Fibroblast of skin of right quadriceps (primary cell): ENCODE results near the gene TCERG1.
"Not testable (repeated sequence)": the region's sequence is repeated elsewhere in the genome, so short reads cannot be mapped to it uniquely, and the experiment has no call there.

Source experiments
- DNase-seq: peaks from one replicate; pipeline ENCODE4 v3.0.0-alpha.2; 2013

The TCERG1 gene

GRCh38 chr5:146523698-146524097 lies 76.6 kb downstream of the TCERG1 start:
- DNase-seq: no peak

- DNase-seq: no peak
Measured at GRCh38 chr5:146527785-146528184, 80.7 kb downstream of the TCERG1 start.

GRCh38 chr5:146528236-146528635 lies 81.1 kb downstream of the TCERG1 start:
- no peak for DNase-seq

GRCh38 chr5:146529984-146530383 lies 82.9 kb downstream of the TCERG1 start:
- DNase-seq: no peak

GRCh38 chr5:146533260-146533857 lies 86.2 kb downstream of the TCERG1 start:
- DNase-seq: peak; percentile 55

- DNase-seq: no peak
Measured at GRCh38 chr5:146533882-146534281, 86.7 kb downstream of the TCERG1 start.

GRCh38 chr5:146538432-146538831 lies 91.3 kb downstream of the TCERG1 start:
- DNase-seq: no peak

- DNase-seq: no peak
Measured at GRCh38 chr5:146539973-146540372, 92.8 kb downstream of the TCERG1 start.

- DNase-seq: peak; percentile 12
Measured at GRCh38 chr5:146540414-146540813, 93.3 kb downstream of the TCERG1 start.

GRCh38 chr5:146541958-146542849 lies 95.1 kb downstream of the TCERG1 start:
- peak; percentile 44 for DNase-seq

GRCh38 chr5:146544232-146544631 lies 97.1 kb downstream of the TCERG1 start:
- DNase-seq: no peak

GRCh38 chr5:146548781-146549449 lies 101.8 kb downstream of the TCERG1 start:
- DNase-seq: no peak

- DNase-seq: no peak
Measured at GRCh38 chr5:146549615-146550014, 102.5 kb downstream of the TCERG1 start.

GRCh38 chr5:146553446-146553845 lies 106.3 kb downstream of the TCERG1 start:
- DNase-seq: no peak

GRCh38 chr5:146556884-146557283 lies 109.8 kb downstream of the TCERG1 start:
- DNase-seq: not testable (repeated sequence)

GRCh38 chr5:146560205-146560812 lies 113.2 kb downstream of the TCERG1 start:
- DNase-seq: peak; percentile 81
